H9 (cell line): ENCODE data around the gene CPNE8. TPM values are rescaled to one million over a fixed set of nuclear protein-coding genes. Genes with fewer than 3 reads are reported as not detected.

Experiments used
- DNase-seq: peaks from one replicate; pipeline ENCODE4 v3.0.0-alpha.2; 2017
- H2AFZ ChIP-seq: one replicate; pipeline ENCODE4 v1.6.1; 2013; ENCODE audit warnings: mild to moderate bottlenecking, low read length, control low read depth, moderate library complexity
- H2AK5ac ChIP-seq: 2 replicates; pipeline ENCODE4 v1.6.1; 2013; ENCODE audit warnings: low read length, control low read depth, mixed read lengths; ENCODE audit not compliant: insufficient read length
- H2BK120ac ChIP-seq: one replicate; pipeline ENCODE4 v1.6.1; 2013; ENCODE audit warnings: low read depth, mild to moderate bottlenecking, low read length, control low read depth, inconsistent platforms; ENCODE audit not compliant: poor library complexity, severe bottlenecking
- H2BK12ac ChIP-seq: 2 replicates; pipeline ENCODE4 v1.6.1; 2013; ENCODE audit warnings: low read length, control low read depth, mixed read lengths, low read depth; ENCODE audit not compliant: insufficient read length
- H2BK15ac ChIP-seq: 2 replicates; pipeline ENCODE4 v1.6.1; 2013; ENCODE audit warnings: low read depth, low read length, control low read depth
- H2BK20ac ChIP-seq: one replicate; pipeline ENCODE4 v1.6.1; 2013; ENCODE audit warnings: low read depth, mild to moderate bottlenecking, low read length, control low read depth, inconsistent platforms; ENCODE audit not compliant: poor library complexity, severe bottlenecking
- H2BK5ac ChIP-seq: 2 replicates; pipeline ENCODE4 v1.6.1; 2013; ENCODE audit warnings: low read length, control low read depth, mixed read lengths; ENCODE audit not compliant: insufficient read length
- H3K14ac ChIP-seq: 2 replicates; pipeline ENCODE4 v1.6.1; 2013; ENCODE audit warnings: low read length, control low read depth; ENCODE audit not compliant: insufficient read depth
- H3K18ac ChIP-seq: 2 replicates; pipeline ENCODE4 v1.6.1; 2013; ENCODE audit warnings: low read depth, mild to moderate bottlenecking, mixed read lengths, low read length, control low read depth; ENCODE audit not compliant: insufficient read length
- H3K23ac ChIP-seq: 2 replicates; pipeline ENCODE4 v1.6.1; 2013; ENCODE audit warnings: low read length, control low read depth, mixed read lengths, low read depth; ENCODE audit not compliant: insufficient read length
- H3K23me2 ChIP-seq: 2 replicates; pipeline ENCODE4 v1.6.1; 2013; ENCODE audit warnings: low read depth, mild to moderate bottlenecking, mixed read lengths, low read length, control low read depth; ENCODE audit not compliant: insufficient read length, poor library complexity, severe bottlenecking
- H3K27ac ChIP-seq: 2 replicates; pipeline ENCODE4 v1.5.1; 2013; ENCODE audit warnings: low read length, control low read depth, mixed read lengths, low read depth; ENCODE audit not compliant: insufficient read length
- H3K27me3 ChIP-seq: 2 replicates; pipeline ENCODE4 v1.6.1; 2013; ENCODE audit warnings: low read length, control low read depth, inconsistent platforms; ENCODE audit not compliant: insufficient read depth
- H3K4ac ChIP-seq: 2 replicates; pipeline ENCODE4 v1.6.1; 2013; ENCODE audit warnings: low read depth, mild to moderate bottlenecking, control low read depth, inconsistent platforms, low read length, moderate library complexity
- H3K4me1 ChIP-seq: 2 replicates; pipeline ENCODE4 v1.6.1; 2013; ENCODE audit warnings: low read length, control low read depth, inconsistent platforms; ENCODE audit not compliant: insufficient read depth
- H3K4me2 ChIP-seq: 2 replicates; pipeline ENCODE4 v1.6.1; 2013; ENCODE audit warnings: low read length, control low read depth, mixed read lengths; ENCODE audit not compliant: insufficient read length, insufficient read depth
- H3K56ac ChIP-seq: 2 replicates; pipeline ENCODE4 v1.6.1; 2013; ENCODE audit warnings: low read depth, mild to moderate bottlenecking, mixed read lengths, low read length, control low read depth; ENCODE audit not compliant: insufficient read length
- H3K79me1 ChIP-seq: 2 replicates; pipeline ENCODE4 v1.6.1; 2013; ENCODE audit warnings: low read depth, mild to moderate bottlenecking, moderate library complexity, low read length, control low read depth, inconsistent platforms; ENCODE audit not compliant: insufficient read depth, poor library complexity, severe bottlenecking
- H3K79me2 ChIP-seq: 2 replicates; pipeline ENCODE4 v1.6.1; 2013; ENCODE audit warnings: low read length, control low read depth, inconsistent platforms; ENCODE audit not compliant: insufficient read depth
- H3K9ac ChIP-seq: 2 replicates; pipeline ENCODE4 v1.6.1; 2013; ENCODE audit warnings: low read length, control low read depth, mixed read lengths; ENCODE audit not compliant: insufficient read length; ENCODE audit errors: extremely low read depth
- H3K9me3 ChIP-seq: one replicate; pipeline ENCODE4 v1.6.1; 2013; ENCODE audit warnings: low read depth, low read length, inconsistent platforms; ENCODE audit not compliant: control insufficient read depth
- H3T11ph ChIP-seq: one replicate; pipeline ENCODE4 v1.6.1; 2013; ENCODE audit warnings: mild to moderate bottlenecking, low read length, control low read depth, inconsistent platforms
- H4K20me1 ChIP-seq: one replicate; pipeline ENCODE4 v1.6.1; 2013; ENCODE audit not compliant: control insufficient read depth, insufficient read length, insufficient read depth
- H4K5ac ChIP-seq: 2 replicates; pipeline ENCODE4 v1.6.1; 2013; ENCODE audit warnings: low read depth, mild to moderate bottlenecking, mixed read lengths, low read length, control low read depth; ENCODE audit not compliant: insufficient read length
- H4K8ac ChIP-seq: replicated peaks from 2 replicates; pipeline ENCODE4 v1.6.1; 2013; ENCODE audit warnings: low read length, control low read depth, mixed read lengths, low read depth; ENCODE audit not compliant: insufficient read length
- H4K91ac ChIP-seq: 2 replicates; pipeline ENCODE4 v1.6.1; 2013; ENCODE audit warnings: low read depth, mild to moderate bottlenecking, moderate library complexity, mixed read lengths, low read length, control low read depth; ENCODE audit not compliant: insufficient read length
- H3K27ac Mint-ChIP-seq, 3 experiments: 2 replicates in 2 of 3; 3 replicates in 1 of 3; pipeline ENCODE4 v1.8.0; 2020 to 2021; ENCODE audit warnings: mixed read lengths in 3 of 3, mild to moderate bottlenecking in 1 of 3, moderate library complexity in 1 of 3
- H3K27me3 Mint-ChIP-seq: 2 replicates; pipeline ENCODE4 v1.8.0; 2021; ENCODE audit warnings: low read depth, mild to moderate bottlenecking, moderate library complexity, mixed read lengths
- H3K36me3 Mint-ChIP-seq, 3 experiments: 2 replicates in 2 of 3; 3 replicates in 1 of 3; pipeline ENCODE4 v1.8.0; 2020 to 2021; ENCODE audit warnings: low read depth in 3 of 3, mixed read lengths in 3 of 3; ENCODE audit not compliant: insufficient read depth in 1 of 3
- H3K4me1 Mint-ChIP-seq, 2 experiments: 2 replicates each; pipeline ENCODE4 v1.8.0; 2020; ENCODE audit warnings: mixed read lengths in 2 of 2
- H3K4me3 Mint-ChIP-seq, 2 experiments: 2 replicates in 1 of 2; 3 replicates in 1 of 2; pipeline ENCODE4 v1.8.0; 2020 to 2021; ENCODE audit warnings: mild to moderate bottlenecking in 2 of 2, mixed read lengths in 2 of 2, moderate library complexity in 1 of 2
- H3K9me3 Mint-ChIP-seq, 2 experiments: 2 replicates in 1 of 2; 3 replicates in 1 of 2; pipeline ENCODE4 v1.8.0; 2020; ENCODE audit warnings: mild to moderate bottlenecking in 2 of 2, mixed read lengths in 2 of 2, moderate library complexity in 1 of 2
- WGBS: extraction: QIAGEN DNeasy Blood & Tissue Kit; methylation state at CpG from one replicate; pipeline ENCODE4 v1.1.7; 2013; ENCODE audit warnings: missing lambda C conversion rate, low lambda C conversion rate, mixed read lengths; ENCODE audit not compliant: insufficient read length; ENCODE audit errors: extremely low coverage; 5-methylcytosine and 5-hydroxymethylcytosine counted together
- total RNA-seq: library from RNA; stranded (reverse); gene quantifications from 2 replicates; pipeline ENCODE4 v1.2.1, GENCODE V29; 2021
- TF ChIP-seq, protein P1 (sequence below): fragments of 200-600 bp; sonication (generic); conservative IDR thresholded peaks from 3 replicates; pipeline ENCODE4 v1.8.0; 2021; ENCODE audit warnings: antibody characterized with exemption, mild to moderate bottlenecking

The CPNE8 gene
- total RNA-seq, 1 experiment from 2014 or later = 1.9 TPM

DNA sequence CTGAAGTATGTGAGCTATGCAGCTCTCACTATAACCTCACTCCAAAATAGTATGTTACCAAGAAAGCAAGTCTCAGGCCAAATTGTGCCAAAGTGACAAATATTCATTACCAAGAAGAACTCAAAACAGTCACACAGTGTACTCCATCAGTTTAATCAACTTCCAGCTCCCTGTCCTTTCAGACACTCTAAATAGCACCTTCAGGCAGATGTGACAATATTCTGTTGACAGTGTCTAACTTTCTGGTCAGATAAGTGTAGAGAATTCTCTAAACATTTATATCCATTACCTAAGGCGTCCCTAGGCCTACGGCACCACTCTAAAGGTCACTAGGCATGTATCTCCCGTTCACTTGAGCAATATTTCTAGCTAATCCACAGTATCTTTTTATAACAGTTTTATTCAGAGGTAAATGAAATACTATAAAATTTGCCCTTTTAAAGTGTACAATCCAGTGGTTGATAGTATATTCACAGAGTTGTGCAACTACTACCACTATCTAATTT, 21.7 kb downstream of the CPNE8 start:
- Histone ChIP-seq H4K91ac (no peak overlapping the region), H3K23ac (no peak overlapping the region), H2AFZ (no peak overlapping the region), H3K18ac (no peak overlapping the region), H2BK20ac (no peak overlapping the region), H3T11ph (no peak overlapping the region), H3K9ac (no peak overlapping the region), H2BK5ac (no peak overlapping the region), H3K4me1 (no peaks in the 10 kb centered on the region), H3K79me2 (no peaks in the 10 kb centered on the region), H2BK12ac (no peak overlapping the region), H3K56ac (no peak overlapping the region), H3K27ac (no peak overlapping the region), H2BK120ac (no peak overlapping the region), H3K4ac (no peak overlapping the region), H3K27me3 (no peaks in the 10 kb centered on the region; the same call in 1 of the 2 replicates), H3K79me1 (no peaks in the 10 kb centered on the region), H3K14ac (no peak overlapping the region), H4K8ac (no peak overlapping the region), H4K20me1 (no peaks in the 10 kb centered on the region), H3K9me3 (no peaks in the 10 kb centered on the region), H3K4me2 (no peak overlapping the region), H3K23me2 (no peaks in the 10 kb centered on the region), H2BK15ac (no peak overlapping the region), H4K5ac (no peak overlapping the region), H2AK5ac (no peak overlapping the region)
- no peak overlapping the region for H3K4me3 Mint-ChIP-seq
- peaks cover 8 to 17% of the 10 kb centered on the region in 2 experiments; a peak in 4 of 5 replicates for H3K9me3 Mint-ChIP-seq
- no peak for DNase-seq
- no peak overlapping the region for H3K27ac Mint-ChIP-seq
- TF ChIP-seq, protein P1, sequence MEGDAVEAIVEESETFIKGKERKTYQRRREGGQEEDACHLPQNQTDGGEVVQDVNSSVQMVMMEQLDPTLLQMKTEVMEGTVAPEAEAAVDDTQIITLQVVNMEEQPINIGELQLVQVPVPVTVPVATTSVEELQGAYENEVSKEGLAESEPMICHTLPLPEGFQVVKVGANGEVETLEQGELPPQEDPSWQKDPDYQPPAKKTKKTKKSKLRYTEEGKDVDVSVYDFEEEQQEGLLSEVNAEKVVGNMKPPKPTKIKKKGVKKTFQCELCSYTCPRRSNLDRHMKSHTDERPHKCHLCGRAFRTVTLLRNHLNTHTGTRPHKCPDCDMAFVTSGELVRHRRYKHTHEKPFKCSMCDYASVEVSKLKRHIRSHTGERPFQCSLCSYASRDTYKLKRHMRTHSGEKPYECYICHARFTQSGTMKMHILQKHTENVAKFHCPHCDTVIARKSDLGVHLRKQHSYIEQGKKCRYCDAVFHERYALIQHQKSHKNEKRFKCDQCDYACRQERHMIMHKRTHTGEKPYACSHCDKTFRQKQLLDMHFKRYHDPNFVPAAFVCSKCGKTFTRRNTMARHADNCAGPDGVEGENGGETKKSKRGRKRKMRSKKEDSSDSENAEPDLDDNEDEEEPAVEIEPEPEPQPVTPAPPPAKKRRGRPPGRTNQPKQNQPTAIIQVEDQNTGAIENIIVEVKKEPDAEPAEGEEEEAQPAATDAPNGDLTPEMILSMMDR = no peak
- H3K36me3 Mint-ChIP-seq = peaks cover 3 to 16% (median 9%) of the 10 kb centered on the region in 3 experiments
- no peaks in the 10 kb centered on the region for H3K27me3 Mint-ChIP-seq
- 0 out of 4 replicates have a peak, but pooled peaks cover 0 to under 1% of the 10 kb centered on the region in 2 experiments for H3K4me1 Mint-ChIP-seq
- WGBS = no CpG with 5 or more reads among the region's 3 CpGs
